ENCODE measurements around the gene RFTN2.

DNA sequence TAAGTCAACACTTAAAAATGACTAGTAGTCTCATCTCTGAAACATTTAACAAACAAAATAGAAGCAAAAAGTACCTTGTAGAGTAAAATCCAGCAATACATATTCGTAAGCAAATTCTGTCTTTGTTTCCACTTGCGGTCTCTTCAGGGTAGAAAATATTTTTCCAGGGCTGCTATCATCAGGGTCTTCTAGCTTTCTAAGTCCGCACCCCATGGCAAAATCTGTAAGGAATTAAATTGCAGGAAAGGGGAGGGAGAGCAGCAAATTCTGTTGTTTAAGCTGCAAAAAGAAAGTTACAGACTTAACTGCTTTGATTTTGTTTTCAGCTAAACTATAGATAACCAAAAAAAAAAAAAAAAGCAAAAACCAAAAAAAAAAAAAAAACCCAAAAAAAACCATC, at the start of gene RFTN2:
- TF ChIP-seq EZH2 (optimal IDR thresholded peaks at IDR 0.05; ENCODE audit: low read depth, low read length) (no peak), EZH2phosphoT487 (IDR thresholded peaks at IDR 0.05; ENCODE audit: low read length) (no peak)
- TF ChIP-seq, protein P1, sequence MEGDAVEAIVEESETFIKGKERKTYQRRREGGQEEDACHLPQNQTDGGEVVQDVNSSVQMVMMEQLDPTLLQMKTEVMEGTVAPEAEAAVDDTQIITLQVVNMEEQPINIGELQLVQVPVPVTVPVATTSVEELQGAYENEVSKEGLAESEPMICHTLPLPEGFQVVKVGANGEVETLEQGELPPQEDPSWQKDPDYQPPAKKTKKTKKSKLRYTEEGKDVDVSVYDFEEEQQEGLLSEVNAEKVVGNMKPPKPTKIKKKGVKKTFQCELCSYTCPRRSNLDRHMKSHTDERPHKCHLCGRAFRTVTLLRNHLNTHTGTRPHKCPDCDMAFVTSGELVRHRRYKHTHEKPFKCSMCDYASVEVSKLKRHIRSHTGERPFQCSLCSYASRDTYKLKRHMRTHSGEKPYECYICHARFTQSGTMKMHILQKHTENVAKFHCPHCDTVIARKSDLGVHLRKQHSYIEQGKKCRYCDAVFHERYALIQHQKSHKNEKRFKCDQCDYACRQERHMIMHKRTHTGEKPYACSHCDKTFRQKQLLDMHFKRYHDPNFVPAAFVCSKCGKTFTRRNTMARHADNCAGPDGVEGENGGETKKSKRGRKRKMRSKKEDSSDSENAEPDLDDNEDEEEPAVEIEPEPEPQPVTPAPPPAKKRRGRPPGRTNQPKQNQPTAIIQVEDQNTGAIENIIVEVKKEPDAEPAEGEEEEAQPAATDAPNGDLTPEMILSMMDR (IDR thresholded peaks at IDR 0.05; ENCODE audit: low read length) = no peak
